ENCODE results near the gene GRAMD1A. TPM values are rescaled to one million over a fixed set of nuclear protein-coding genes. Genes with fewer than 3 reads are reported as not detected.
"Not testable (repeated sequence)": the region's sequence is repeated elsewhere in the genome, so short reads cannot be mapped to it uniquely, and the experiment has no call there.

The GRAMD1A gene
- total and polyA plus RNA-seq, 9 donors, result 44.5 to 93.7 (median 71.6) TPM

GRCh38 chr19:34967551-34967950, 32.6 kb upstream of the GRAMD1A start:
- TF ChIP-seq EP300 (IDR thresholded peaks at IDR 0.05) (no peak), CTCF (IDR thresholded peaks at IDR 0.05) (no peak), POLR2A (IDR thresholded peaks at IDR 0.05) (no peak)
- Histone ChIP-seq H3K27ac (no peak overlapping the region), H3K4me1 (ENCODE audit: insufficient read depth) (peaks cover 6% of the 10 kb centered on the region)

GRCh38 chr19:34969721-34970120, 30.4 kb upstream of the GRAMD1A start:
- no peak overlapping the region for H3K4me3 ChIP-seq

More at GRCh38 chr19:34967551-34967950, 32.6 kb upstream of the GRAMD1A start:
- Histone ChIP-seq H3K27me3 (no peaks in the 10 kb centered on the region), H3K36me3 (no peaks in the 10 kb centered on the region), H3K9me3 (no peaks in the 10 kb centered on the region), H3K4me3 (no peak overlapping the region)
- no peak for DNase-seq
- 75 to 84% (median 77%) methylated on average over 6 of the region's 6 CpGs for WGBS, 3 donors
- intact Hi-C loops (cut with DNase I), result no loop called here

GRCh38 chr19:34970185-34970780, 29.8 kb upstream of the GRAMD1A start:
- not testable (repeated sequence) for H3K4me3 ChIP-seq; H3K27me3 ChIP-seq; H3K27ac ChIP-seq; H3K36me3 ChIP-seq; DNase-seq; H3K4me1 ChIP-seq (ENCODE audit: insufficient read depth); H3K9me3 ChIP-seq
- intact Hi-C loops (cut with DNase I), result loop anchor here (5.0 to 10.0 kb wide), 3 partner anchors 42 to 125 kb away; no protein-coding TSS in a partner anchor
- 85 to 87% (median 87%) methylated on average over 12 of the region's 12 CpGs for WGBS, 3 donors

More at GRCh38 chr19:34969721-34970120, 30.4 kb upstream of the GRAMD1A start:
- no peak for DNase-seq
- Histone ChIP-seq H3K36me3 (no peaks in the 10 kb centered on the region), H3K27ac (no peak overlapping the region), H3K4me1 (ENCODE audit: insufficient read depth) (no peaks in the 10 kb centered on the region), H3K27me3 (no peaks in the 10 kb centered on the region), H3K9me3 (no peaks in the 10 kb centered on the region)
- intact Hi-C loops (cut with DNase I), result loop anchor here (5.0 to 10.0 kb wide), 3 partner anchors 43 to 125 kb away; no protein-coding TSS in a partner anchor
- 87 to 91% (median 88%) methylated on average over 6 of the region's 6 CpGs for WGBS, 3 donors
- TF ChIP-seq POLR2A (IDR thresholded peaks at IDR 0.05), result no peak
- no peak for TF ChIP-seq EP300 (IDR thresholded peaks at IDR 0.05)
- TF ChIP-seq CTCF (IDR thresholded peaks at IDR 0.05), result no peak

GRCh38 chr19:34972163-34972705, 27.9 kb upstream of the GRAMD1A start:
- Histone ChIP-seq H3K36me3 (no peaks in the 10 kb centered on the region), H3K4me1 (ENCODE audit: insufficient read depth) (no peaks in the 10 kb centered on the region), H3K27me3 (no peaks in the 10 kb centered on the region), H3K4me3 (no peak overlapping the region), H3K27ac (no peak overlapping the region), H3K9me3 (no peaks in the 10 kb centered on the region)
- no peak for TF ChIP-seq EP300 (IDR thresholded peaks at IDR 0.05)
- no peak for TF ChIP-seq POLR2A (IDR thresholded peaks at IDR 0.05)
- TF ChIP-seq CTCF (IDR thresholded peaks at IDR 0.05), result no peak
- intact Hi-C loops (cut with DNase I), result loop anchor here (2.0 to 10.0 kb wide), 5 partner anchors 40 to 123 kb away; no protein-coding TSS in a partner anchor
- no peak for DNase-seq
- 88 to 90% (median 88%) methylated on average over 7 of the region's 7 CpGs for WGBS, 3 donors

GRCh38 chr19:34974646-34975045, 25.5 kb upstream of the GRAMD1A start:
- Histone ChIP-seq H3K27me3 (no peaks in the 10 kb centered on the region), H3K36me3 (no peaks in the 10 kb centered on the region), H3K27ac (no peak overlapping the region), H3K9me3 (no peaks in the 10 kb centered on the region), H3K4me1 (ENCODE audit: insufficient read depth) (no peaks in the 10 kb centered on the region), H3K4me3 (no peak overlapping the region)
- WGBS, 3 donors, result 63 to 77% (median 66%) methylated on average over 5 of the region's 5 CpGs
- TF ChIP-seq CTCF (IDR thresholded peaks at IDR 0.05) (no peak), EP300 (IDR thresholded peaks at IDR 0.05) (no peak), POLR2A (IDR thresholded peaks at IDR 0.05) (no peak)
- intact Hi-C loops (cut with DNase I), result loop anchor here (5.0 to 10.0 kb wide), 3 partner anchors 38 to 120 kb away; no protein-coding TSS in a partner anchor
- DNase-seq, result no peak
